HepG2 (cell line): Measurements from ENCODE around the gene GPRIN2. TPM values are rescaled to one million over a fixed set of nuclear protein-coding genes. Genes with fewer than 3 reads are reported as not detected.
"Not testable (repeated sequence)": the region's sequence is repeated elsewhere in the genome, so short reads cannot be mapped to it uniquely, and the experiment has no call there.

ENCODE experiments used
- ATAC-seq: fragments of 200-7000 bp; cut with Tn5 transposase; 3 replicates; pipeline ENCODE4 v1.9.1; 2020; ENCODE audit warnings: mild to moderate bottlenecking, moderate library complexity
- BruUV-seq: library from RNA; stranded (reverse); fragments of 400-500 nt; replicated peaks from 2 replicates; lab custom pipeline; 2021; lab: Mats Ljungman, UMichigan
- CTCF ChIA-PET: fragments of 300-600 bp; formaldehyde crosslinking; extraction: SDS; loops from one replicate; lab custom pipeline; 2021; ENCODE audit warnings: low total read pairs, inconsistent platforms, low intra/inter-chr PET ratio; lab: Yijun Ruan, JAX
- POLR2A ChIA-PET: fragments of 350-600 bp; sonication (Branson Sonifier 250); formaldehyde crosslinking; loops from one replicate; lab custom pipeline; 2020; ENCODE audit warnings: antibody characterized with exemption, inconsistent platforms; lab: Yijun Ruan, JAX
- DNase-seq: peaks from one replicate; pipeline ENCODE4 v3.0.0-alpha.2; 2015; ENCODE audit warnings: low spot score
- FAIRE-seq: peaks from 3 replicates; lab custom pipeline; 2011; peaks lifted over from hg19 to GRCh38; lab: Jason Lieb, UNC
- H2AFZ ChIP-seq: one replicate; pipeline ENCODE4 v1.6.1; 2011; ENCODE audit warnings: low read length, inconsistent platforms
- H3K27ac ChIP-seq: fragments of 300-600 bp; 3 replicates; pipeline ENCODE4 v1.8.0; 2011; ENCODE audit warnings: mixed run types, mild to moderate bottlenecking, mixed read lengths, low read length, inconsistent platforms; ENCODE audit not compliant: insufficient read depth; ENCODE audit errors: extremely low read length
- H3K27me3 ChIP-seq, 2 experiments: fragments of 200-600 bp in 1 of 2; 2 replicates in 1 of 2; 3 replicates in 1 of 2; pipeline versions ENCODE4 v1.6.0 to v1.8.0; 2011; ENCODE audit warnings: low read length in 2 of 2, mild to moderate bottlenecking in 2 of 2, moderate library complexity in 2 of 2, inconsistent platforms in 1 of 2; ENCODE audit not compliant: insufficient read depth in 2 of 2, control insufficient read depth in 1 of 2
- H3K36me3 ChIP-seq, 2 experiments: fragments of 200-600 bp in 1 of 2; replicated peaks in 1 of 2; 2 replicates in 1 of 2; 3 replicates in 1 of 2; pipeline versions ENCODE4 v1.5.1 to v1.8.0; 2011; ENCODE audit warnings: low read length in 2 of 2, inconsistent platforms in 1 of 2; ENCODE audit not compliant: insufficient read depth in 2 of 2, control insufficient read depth in 1 of 2
- H3K4me1 ChIP-seq: 2 replicates; pipeline ENCODE4 v1.5.1; 2012; ENCODE audit warnings: low read length, inconsistent platforms; ENCODE audit not compliant: insufficient read depth
- H3K4me2 ChIP-seq: 2 replicates; pipeline ENCODE4 v1.6.0; 2011; ENCODE audit warnings: low read depth, low read length, inconsistent platforms
- H3K4me3 ChIP-seq, 3 experiments: fragments of 200-600 bp in 1 of 3; sonication (generic), shearing (Covaris generic) in 1 of 3; replicated peaks in 1 of 3; 2 replicates each; pipeline ENCODE4 v1.5.1; 2011 to 2016; ENCODE audit warnings: low read length in 3 of 3, inconsistent platforms in 2 of 3, low read depth in 2 of 3, mild to moderate bottlenecking in 2 of 3, control low read depth in 1 of 3, mixed read lengths in 1 of 3; ENCODE audit not compliant: insufficient read depth in 1 of 3
- H3K79me2 ChIP-seq: one replicate; pipeline ENCODE4 v1.6.1; 2011; ENCODE audit warnings: low read length, inconsistent platforms; ENCODE audit not compliant: insufficient read depth
- H3K9ac ChIP-seq: 2 replicates; pipeline ENCODE4 v1.6.0; 2011; ENCODE audit warnings: mild to moderate bottlenecking, low read depth, low read length, inconsistent platforms; ENCODE audit not compliant: insufficient read depth
- H3K9me3 ChIP-seq: 2 replicates; pipeline ENCODE4 v1.5.1; 2012; ENCODE audit warnings: mild to moderate bottlenecking, low read length
- H4K20me1 ChIP-seq: 2 replicates; pipeline ENCODE4 v1.6.0; 2011; ENCODE audit warnings: inconsistent platforms, mild to moderate bottlenecking, low read length, moderate library complexity; ENCODE audit not compliant: insufficient read depth
- WGBS: methylation state at CpG from one replicate; pipeline ENCODE4 v1.1.6; 2017; ENCODE audit warnings: low lambda C conversion rate; 5-methylcytosine and 5-hydroxymethylcytosine counted together
- in situ Hi-C: cut with HindIII; loops from 2 replicates; pipeline ENCODE4 v1.10.0; 2017; ENCODE audit warnings: low pct_unique_long_range_greater_than_20kb; ENCODE audit not compliant: extremely low pct_ligation_motif_present
- intact Hi-C: fragments of 100-400 bp; cut with micrococcal nuclease; formaldehyde crosslinking; loops from one replicate; pipeline ENCODE4 v1.10.0; 2022; ENCODE audit not compliant: unreplicated experiment
- polyA plus RNA-seq, 8 experiments: library from polyadenylated mRNA; depleted of rRNA in 3 of 8; stranded (reverse) in 7 of 8; unstranded in 1 of 8; fragments of >200 nt; fragmentation: Illumina TruSeq in 4 of 8; extraction: Trizol in 4 of 8; gene quantifications; 2 replicates each; pipeline versions ENCODE4 v1.2.1 to v1.2.3, GENCODE V29; 2011 to 2016; ENCODE audit warnings: low read depth in 4 of 8, missing spikeins in 1 of 8, mixed read lengths in 1 of 8; ENCODE audit not compliant: insufficient read depth in 1 of 8
- total RNA-seq, 5 experiments: library from RNA; depleted of rRNA; stranded (reverse); fragments of >200 nt; fragmentation: Illumina TruSeq; extraction: Trizol; gene quantifications; 2 replicates each; pipeline ENCODE4 v1.2.3, GENCODE V29; 2016; ENCODE audit warnings: low read depth in 1 of 5

The GPRIN2 gene
- total and polyA plus RNA-seq, 2 of the 13 experiments (the other 11 are each of a cell fraction or from before 2014, with no cell fraction given): not detected

- H3K4me2 ChIP-seq, H3K9ac ChIP-seq, H3K27me3 ChIP-seq, DNase-seq, H4K20me1 ChIP-seq, H3K4me3 ChIP-seq, intact Hi-C loops, H3K27ac ChIP-seq, POLR2A ChIA-PET, CTCF ChIA-PET, H3K4me1 ChIP-seq, H3K79me2 ChIP-seq, H2AFZ ChIP-seq, ATAC-seq, H3K36me3 ChIP-seq, H3K9me3 ChIP-seq, FAIRE-seq, in situ Hi-C loops: not testable (repeated sequence)
- BruUV-seq: TSS peak; percentile 35
- no CpG with 5 or more reads among the region's 11 CpGs for WGBS
Measured at GRCh38 chr10:46582568-46582967, 26.1 kb upstream of the GPRIN2 start.

- H3K4me2 ChIP-seq, H2AFZ ChIP-seq, H3K4me3 ChIP-seq, H3K9me3 ChIP-seq, POLR2A ChIA-PET, ATAC-seq, H4K20me1 ChIP-seq, CTCF ChIA-PET, FAIRE-seq, H3K27me3 ChIP-seq, H3K79me2 ChIP-seq, BruUV-seq, DNase-seq, H3K27ac ChIP-seq, H3K9ac ChIP-seq, in situ Hi-C loops, H3K4me1 ChIP-seq, H3K36me3 ChIP-seq, intact Hi-C loops: not testable (repeated sequence)
- WGBS: no CpG with 5 or more reads among the region's 12 CpGs
Measured at GRCh38 chr10:46581997-46582396, 25.5 kb upstream of the GPRIN2 start.

GRCh38 chr10:46579378-46579777, 22.9 kb upstream of the GPRIN2 start:
- CTCF ChIA-PET, H3K36me3 ChIP-seq, H3K4me2 ChIP-seq, H3K4me1 ChIP-seq, H4K20me1 ChIP-seq, intact Hi-C loops, H3K27me3 ChIP-seq, H3K9me3 ChIP-seq, in situ Hi-C loops, POLR2A ChIA-PET, H3K9ac ChIP-seq, H3K4me3 ChIP-seq, FAIRE-seq, H3K79me2 ChIP-seq, DNase-seq, BruUV-seq, H2AFZ ChIP-seq, H3K27ac ChIP-seq: not testable (repeated sequence)
- peak; percentile 2; the same call in 2 of the 3 replicates for ATAC-seq
- no CpG with 5 or more reads among the region's 21 CpGs for WGBS
